Vagina (tissue), 2 donors: Measurements from ENCODE around the gene MRPL54.

Experiments used
- POLR2A ChIP-seq, 2 donors: fragments of 450-650 bp; IDR thresholded peaks; one replicate each; pipeline ENCODE4 v1.6.1; 2017; ENCODE audit warnings: antibody characterized with exemption in 2 of 2, mild to moderate bottlenecking in 2 of 2, moderate library complexity in 2 of 2
- POLR2AphosphoS5 ChIP-seq, 2 donors: sonication (generic); formaldehyde crosslinking; IDR thresholded peaks; one replicate each; pipeline ENCODE4 v1.9.0; 2017; ENCODE audit warnings: antibody characterized with exemption in 2 of 2, mild to moderate bottlenecking in 2 of 2, low read depth in 1 of 2; ENCODE audit not compliant: insufficient read depth in 1 of 2
- TF ChIP-seq, protein P1 (sequence below), 3 experiments: fragments of 450-650 bp in 2 of 3; fragments of 200-600 bp in 1 of 3; sonication (generic) in 1 of 3; IDR thresholded peaks; one replicate each; pipeline ENCODE4 v1.5.1; 2017 to 2019; ENCODE audit warnings: antibody characterized with exemption in 3 of 3, mild to moderate bottlenecking in 2 of 3, moderate library complexity in 2 of 3

DNA sequence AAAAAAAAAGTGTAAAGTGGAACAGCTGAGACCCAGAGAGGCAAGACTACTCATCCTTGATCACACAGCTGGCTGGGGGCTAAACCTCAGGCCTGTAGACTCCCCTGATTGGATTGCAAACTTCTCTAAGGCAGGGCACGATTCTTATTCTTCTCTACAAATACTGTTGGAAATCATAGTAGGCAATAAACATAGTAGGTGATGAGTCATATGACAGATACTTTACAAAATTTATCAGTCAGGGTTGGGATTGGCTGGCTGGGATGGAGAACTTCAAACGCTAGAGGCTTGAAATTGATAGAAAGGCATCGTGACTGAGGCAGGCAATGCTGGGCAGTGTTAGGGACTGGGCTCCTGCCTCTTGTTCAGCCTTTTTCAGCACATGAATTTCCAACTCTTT is 29.6 kb downstream of the MRPL54 start:
- TF ChIP-seq, protein P1, sequence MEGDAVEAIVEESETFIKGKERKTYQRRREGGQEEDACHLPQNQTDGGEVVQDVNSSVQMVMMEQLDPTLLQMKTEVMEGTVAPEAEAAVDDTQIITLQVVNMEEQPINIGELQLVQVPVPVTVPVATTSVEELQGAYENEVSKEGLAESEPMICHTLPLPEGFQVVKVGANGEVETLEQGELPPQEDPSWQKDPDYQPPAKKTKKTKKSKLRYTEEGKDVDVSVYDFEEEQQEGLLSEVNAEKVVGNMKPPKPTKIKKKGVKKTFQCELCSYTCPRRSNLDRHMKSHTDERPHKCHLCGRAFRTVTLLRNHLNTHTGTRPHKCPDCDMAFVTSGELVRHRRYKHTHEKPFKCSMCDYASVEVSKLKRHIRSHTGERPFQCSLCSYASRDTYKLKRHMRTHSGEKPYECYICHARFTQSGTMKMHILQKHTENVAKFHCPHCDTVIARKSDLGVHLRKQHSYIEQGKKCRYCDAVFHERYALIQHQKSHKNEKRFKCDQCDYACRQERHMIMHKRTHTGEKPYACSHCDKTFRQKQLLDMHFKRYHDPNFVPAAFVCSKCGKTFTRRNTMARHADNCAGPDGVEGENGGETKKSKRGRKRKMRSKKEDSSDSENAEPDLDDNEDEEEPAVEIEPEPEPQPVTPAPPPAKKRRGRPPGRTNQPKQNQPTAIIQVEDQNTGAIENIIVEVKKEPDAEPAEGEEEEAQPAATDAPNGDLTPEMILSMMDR (IDR thresholded peaks at IDR 0.05) = no peak
- TF ChIP-seq POLR2A (IDR thresholded peaks at IDR 0.05) = no peak
- TF ChIP-seq POLR2AphosphoS5 (IDR thresholded peaks at IDR 0.05; ENCODE audit: insufficient read depth in 1 of 2, low read depth in 1 of 2) = no peak
